AG09309 (cell line): ENCODE data around the gene SZT2.
"Not testable (repeated sequence)": the region's sequence is repeated elsewhere in the genome, so short reads cannot be mapped to it uniquely, and the experiment has no call there.

ENCODE experiments used
- DNase-seq: peaks from one replicate; pipeline ENCODE4 v3.0.0-alpha.2; 2010; ENCODE audit warnings: low read depth
- H3K4me3 ChIP-seq: 2 replicates; pipeline ENCODE4 v1.5.1; 2011; ENCODE audit warnings: mild to moderate bottlenecking, low read depth, low read length, moderate library complexity; ENCODE audit not compliant: control insufficient read depth
- TF ChIP-seq, protein P1 (sequence below): IDR thresholded peaks from 2 replicates; pipeline ENCODE4 v1.5.1; 2011; ENCODE audit warnings: mild to moderate bottlenecking, low read depth, low read length, inconsistent platforms; ENCODE audit not compliant: insufficient read depth, control insufficient read depth; ENCODE audit errors: missing control alignments

Gene SZT2

DNA sequence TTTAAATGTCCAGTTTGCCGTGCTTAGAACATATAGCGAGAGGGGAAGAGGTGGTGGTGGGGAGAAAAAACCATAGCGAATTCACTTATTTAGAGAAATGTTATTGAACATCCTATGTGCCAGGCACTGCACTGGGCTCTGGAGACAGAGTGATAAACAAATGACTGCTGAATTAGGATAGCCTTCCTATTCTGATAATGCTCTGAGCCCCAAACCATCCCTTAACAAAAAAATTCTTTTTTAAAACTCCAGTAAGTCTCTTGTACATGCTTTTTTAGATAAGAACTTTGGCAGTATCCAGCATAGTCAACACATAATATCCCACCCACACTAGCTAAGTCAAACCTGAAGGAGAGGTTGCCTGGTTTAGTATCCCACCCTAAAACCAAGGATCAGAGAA lies 8.5 kb downstream of the SZT2 start:
- no peak overlapping the region for H3K4me3 ChIP-seq
- DNase-seq: no peak
- TF ChIP-seq, protein P1, sequence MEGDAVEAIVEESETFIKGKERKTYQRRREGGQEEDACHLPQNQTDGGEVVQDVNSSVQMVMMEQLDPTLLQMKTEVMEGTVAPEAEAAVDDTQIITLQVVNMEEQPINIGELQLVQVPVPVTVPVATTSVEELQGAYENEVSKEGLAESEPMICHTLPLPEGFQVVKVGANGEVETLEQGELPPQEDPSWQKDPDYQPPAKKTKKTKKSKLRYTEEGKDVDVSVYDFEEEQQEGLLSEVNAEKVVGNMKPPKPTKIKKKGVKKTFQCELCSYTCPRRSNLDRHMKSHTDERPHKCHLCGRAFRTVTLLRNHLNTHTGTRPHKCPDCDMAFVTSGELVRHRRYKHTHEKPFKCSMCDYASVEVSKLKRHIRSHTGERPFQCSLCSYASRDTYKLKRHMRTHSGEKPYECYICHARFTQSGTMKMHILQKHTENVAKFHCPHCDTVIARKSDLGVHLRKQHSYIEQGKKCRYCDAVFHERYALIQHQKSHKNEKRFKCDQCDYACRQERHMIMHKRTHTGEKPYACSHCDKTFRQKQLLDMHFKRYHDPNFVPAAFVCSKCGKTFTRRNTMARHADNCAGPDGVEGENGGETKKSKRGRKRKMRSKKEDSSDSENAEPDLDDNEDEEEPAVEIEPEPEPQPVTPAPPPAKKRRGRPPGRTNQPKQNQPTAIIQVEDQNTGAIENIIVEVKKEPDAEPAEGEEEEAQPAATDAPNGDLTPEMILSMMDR: no peak

DNA sequence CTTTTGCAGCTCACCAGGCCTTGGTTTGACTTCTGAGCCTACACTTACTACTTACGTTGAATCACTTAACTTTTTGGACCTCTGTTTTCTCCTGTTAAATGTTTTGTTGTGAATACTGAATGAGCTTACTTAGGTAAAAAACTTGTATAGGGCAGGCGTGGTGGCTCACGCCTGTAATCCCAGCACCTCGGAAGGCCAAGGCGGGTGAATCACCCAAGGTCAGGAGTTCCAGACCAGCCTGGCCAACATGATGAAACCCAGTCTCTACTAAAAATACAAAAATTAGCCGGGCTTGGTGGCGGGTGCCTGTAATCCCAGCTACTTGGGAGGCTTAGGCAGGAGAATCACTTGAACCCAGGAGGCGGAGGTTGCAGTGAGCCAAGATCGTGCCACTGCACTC lies 10.7 kb downstream of the SZT2 start:
- not testable (repeated sequence) for H3K4me3 ChIP-seq, DNase-seq

DNA sequence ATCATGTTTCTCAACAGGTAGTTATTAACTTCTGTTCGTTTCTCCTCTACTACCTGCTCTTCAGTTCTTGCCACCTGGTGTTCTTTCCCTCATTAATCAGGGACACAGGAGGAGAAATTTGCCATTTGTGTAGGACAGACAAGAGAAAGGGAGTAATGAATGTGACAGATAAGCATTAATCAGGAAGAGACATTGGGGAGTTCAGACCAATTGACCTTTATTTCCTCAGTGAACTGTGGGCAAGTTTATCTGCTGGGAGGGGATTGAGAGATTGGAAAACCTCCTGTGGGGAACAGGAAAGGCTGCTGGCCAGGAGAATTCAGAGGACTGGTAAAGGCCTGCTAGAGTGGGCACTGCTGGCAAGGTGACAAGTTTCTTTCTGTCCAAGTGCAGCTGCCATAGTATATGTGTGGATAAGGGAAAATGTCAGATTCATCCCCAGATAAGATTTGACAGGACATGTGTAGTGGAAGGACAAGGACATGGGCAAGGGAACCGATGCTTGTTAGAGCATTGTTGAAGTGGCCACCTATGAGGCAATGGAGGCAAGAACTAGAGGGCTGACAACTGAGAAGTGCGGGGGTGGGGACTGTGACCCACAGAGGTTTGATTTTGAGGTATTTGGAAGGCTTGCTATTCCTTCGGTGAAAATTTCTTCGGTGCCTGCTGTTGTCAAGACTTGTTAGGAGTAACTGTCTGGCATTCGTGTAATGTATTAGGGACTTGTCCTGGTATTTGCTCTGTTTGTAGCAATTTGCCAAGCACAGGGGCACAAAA lies 12.6 kb downstream of the SZT2 start:
- TF ChIP-seq, protein P1: no peak
- no peak for DNase-seq
- no peak overlapping the region for H3K4me3 ChIP-seq

DNA sequence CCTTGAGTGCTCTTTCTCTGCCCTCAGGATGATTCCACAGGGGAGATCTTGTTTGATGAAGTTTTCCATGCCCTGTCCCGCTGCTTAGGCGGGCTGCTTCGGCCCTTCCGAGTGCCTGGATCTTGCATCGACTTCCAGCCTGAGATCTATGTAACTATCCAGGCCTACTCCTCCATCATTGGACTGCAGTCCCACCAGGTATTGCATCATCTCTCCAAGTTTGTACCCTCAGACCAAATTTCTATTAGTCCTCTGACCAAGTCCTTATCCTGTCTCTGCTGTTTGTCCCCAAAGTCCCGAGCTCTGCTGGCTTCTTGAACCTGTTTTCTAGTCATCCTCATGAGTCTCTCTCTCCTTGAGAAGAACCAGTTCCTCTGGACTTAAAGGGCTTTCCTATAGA lies 14.7 kb downstream of the SZT2 start:
- TF ChIP-seq, protein P1: no peak
- no peak for DNase-seq
- no peak overlapping the region for H3K4me3 ChIP-seq

DNA sequence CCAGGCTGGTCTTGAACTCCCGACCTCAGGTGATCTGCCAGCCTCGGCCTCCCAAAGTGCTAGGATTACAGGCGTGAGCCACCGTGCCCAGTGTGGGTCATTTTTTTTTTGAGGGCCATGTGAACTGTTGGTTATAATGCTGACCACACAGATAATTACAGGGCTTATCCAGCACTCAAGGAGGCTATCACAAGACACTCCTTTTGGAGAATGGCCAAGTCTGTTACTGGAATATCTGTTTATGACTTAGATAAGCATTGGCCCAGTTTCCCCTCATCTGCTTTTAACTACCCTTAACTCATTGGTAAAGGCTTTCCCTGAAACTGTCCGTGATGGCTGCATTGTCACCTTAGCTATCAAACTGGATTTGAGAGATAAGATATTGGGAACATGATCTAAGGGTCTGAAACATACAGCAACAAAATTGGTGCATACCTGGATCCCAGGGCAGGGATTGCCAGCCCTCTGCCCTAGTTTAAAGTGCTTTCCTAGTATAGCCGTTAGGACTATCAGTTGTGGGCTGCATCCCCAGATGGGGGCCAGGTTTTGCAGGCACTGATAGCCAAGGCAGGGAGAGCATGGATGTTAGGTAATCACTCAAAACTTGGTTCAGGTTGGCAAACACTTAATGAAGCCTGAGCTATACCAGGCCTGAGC lies 15.6 kb downstream of the SZT2 start:
- no peak for DNase-seq
- TF ChIP-seq, protein P1: no peak

DNA sequence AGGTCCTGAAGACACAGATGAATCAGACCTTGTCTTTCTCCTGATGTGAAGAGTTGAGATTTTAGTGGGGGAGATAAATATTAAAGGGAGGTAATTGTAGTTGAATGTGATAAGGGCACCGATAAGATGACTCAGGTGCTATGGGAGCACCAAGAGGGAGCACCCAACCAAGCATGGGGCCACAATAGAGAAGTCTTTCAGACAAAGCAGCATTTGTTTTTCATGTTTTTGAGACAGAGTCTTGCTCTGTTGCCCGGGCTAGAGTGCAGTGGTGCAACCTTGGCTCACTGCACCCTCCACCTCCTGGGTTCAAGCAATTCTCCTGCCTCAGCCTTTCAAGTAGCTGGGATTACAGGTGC lies 16.2 kb downstream of the SZT2 start:
- H3K4me3 ChIP-seq: no peak overlapping the region
- no peak for DNase-seq
- TF ChIP-seq, protein P1: no peak

More for the DNA sequence above, 15.6 kb downstream of the SZT2 start:
- no peak overlapping the region for H3K4me3 ChIP-seq

DNA sequence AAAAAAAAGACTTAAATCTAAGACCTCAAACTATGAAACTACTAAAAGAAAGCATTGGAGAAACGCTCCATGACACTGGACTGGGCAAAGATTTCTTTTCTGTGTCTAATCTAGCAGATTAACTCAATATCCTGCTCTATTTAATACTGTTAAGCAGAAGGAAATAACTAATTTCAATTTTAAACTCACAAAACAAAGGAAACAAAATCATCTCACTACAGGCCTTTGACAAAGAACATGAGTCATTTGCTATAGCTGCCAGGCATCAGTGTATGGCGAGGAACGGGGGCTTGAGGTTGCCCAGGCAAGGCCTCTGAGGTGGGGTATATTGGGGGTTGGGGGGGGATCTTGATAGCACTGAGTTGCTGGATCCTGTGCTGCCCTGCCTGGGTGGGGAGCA lies 20.9 kb downstream of the SZT2 start:
- H3K4me3 ChIP-seq: no peak overlapping the region
- DNase-seq: no peak
- TF ChIP-seq, protein P1: no peak

DNA sequence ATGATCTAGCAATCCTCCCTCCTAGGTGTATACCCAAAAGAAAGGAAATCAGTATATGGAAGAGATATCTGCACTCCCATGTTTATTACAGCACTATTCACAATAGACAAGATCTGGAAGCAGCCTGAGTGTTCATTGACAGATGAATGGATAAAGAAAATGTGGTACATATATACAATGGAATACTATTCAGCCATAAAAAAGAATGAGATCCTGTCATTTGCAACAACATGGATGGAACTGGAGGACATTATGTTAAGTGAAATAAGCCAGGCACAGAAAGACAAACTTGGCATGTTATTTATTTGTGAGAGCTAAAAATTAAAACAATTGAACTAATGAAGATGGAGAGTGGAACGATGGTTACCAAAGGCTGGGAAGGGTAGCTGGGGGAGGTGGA lies 23.7 kb downstream of the SZT2 start:
- DNase-seq, H3K4me3 ChIP-seq: not testable (repeated sequence)
